ENCODE data around the gene FHL2.
"Not testable (repeated sequence)": the region's sequence is repeated elsewhere in the genome, so short reads cannot be mapped to it uniquely, and the experiment has no call there.

Gene FHL2

GRCh38 chr2:105432749-105433148 is 33.9 kb upstream of the FHL2 start:
- no peaks in the 10 kb centered on the region for H3K27me3 ChIP-seq (ENCODE audit: control insufficient read depth, insufficient read depth, low read length)
- no peak overlapping the region for H3K4me3 ChIP-seq (ENCODE audit: low read depth, low read length)
- H3K9me3 ChIP-seq (ENCODE audit: control insufficient read depth, insufficient read depth, low read length), result no peaks in the 10 kb centered on the region
- H3K4me1 ChIP-seq (ENCODE audit: control insufficient read depth, insufficient read depth, low read length), result peaks cover 3% of the 10 kb centered on the region
- H3K36me3 ChIP-seq (ENCODE audit: control insufficient read depth, insufficient read depth, low read length), result no peaks in the 10 kb centered on the region
- no peak overlapping the region for H3K9ac ChIP-seq (ENCODE audit: low read depth, low read length)

- Histone ChIP-seq H3K4me1 (ENCODE audit: control insufficient read depth, insufficient read depth, low read length) (peaks cover 8% of the 10 kb centered on the region), H3K4me3 (ENCODE audit: low read depth, low read length) (no peak overlapping the region)
Measured at GRCh38 chr2:105432044-105432399, 33.2 kb upstream of the FHL2 start.

DNA sequence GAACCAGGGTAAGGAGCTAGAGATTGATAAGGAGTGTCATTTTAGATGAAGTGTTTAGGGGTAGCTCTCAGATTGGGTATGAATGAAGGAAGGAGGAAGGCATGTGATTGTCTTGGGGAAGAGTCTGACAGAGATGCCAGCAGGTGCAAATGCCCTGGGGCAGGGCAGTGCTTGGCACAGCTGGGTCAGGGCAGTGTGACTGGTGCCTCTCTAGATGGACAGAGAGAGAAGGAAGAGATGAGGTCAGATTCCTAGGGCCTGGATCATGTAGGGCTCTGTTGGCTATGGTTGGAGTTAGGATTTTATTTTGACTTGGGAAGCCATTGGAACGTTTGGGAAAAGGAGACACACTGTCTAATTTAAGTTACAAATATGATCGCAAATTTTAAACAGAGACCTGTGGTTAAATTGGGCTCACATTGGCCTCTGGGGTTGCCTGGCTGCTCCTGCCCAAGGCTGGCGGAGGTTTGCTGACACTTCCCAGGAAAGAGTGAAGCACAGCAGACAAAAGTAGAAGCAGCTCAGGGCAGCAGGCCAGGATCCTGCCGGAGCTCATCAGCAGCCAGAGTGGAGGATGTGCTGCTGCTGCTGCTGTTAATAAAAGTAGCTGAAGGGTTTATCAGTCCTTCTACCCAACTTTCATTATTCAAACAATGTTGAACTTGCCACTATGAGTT is 32.7 kb upstream of the FHL2 start:
- Histone ChIP-seq H3K27me3 (ENCODE audit: control insufficient read depth, insufficient read depth, low read length) (no peaks in the 10 kb centered on the region), H3K4me3 (ENCODE audit: low read depth, low read length) (no peak overlapping the region), H3K4me1 (ENCODE audit: control insufficient read depth, insufficient read depth, low read length) (peaks cover 12% of the 10 kb centered on the region), H3K9ac (ENCODE audit: low read depth, low read length) (no peak overlapping the region), H3K36me3 (ENCODE audit: control insufficient read depth, insufficient read depth, low read length) (no peaks in the 10 kb centered on the region), H3K9me3 (ENCODE audit: control insufficient read depth, insufficient read depth, low read length) (no peaks in the 10 kb centered on the region)

More at GRCh38 chr2:105432044-105432399, 33.2 kb upstream of the FHL2 start:
- Histone ChIP-seq H3K36me3 (ENCODE audit: control insufficient read depth, insufficient read depth, low read length) (no peaks in the 10 kb centered on the region), H3K9ac (ENCODE audit: low read depth, low read length) (no peak overlapping the region), H3K27me3 (ENCODE audit: control insufficient read depth, insufficient read depth, low read length) (no peaks in the 10 kb centered on the region), H3K9me3 (ENCODE audit: control insufficient read depth, insufficient read depth, low read length) (no peaks in the 10 kb centered on the region)

DNA sequence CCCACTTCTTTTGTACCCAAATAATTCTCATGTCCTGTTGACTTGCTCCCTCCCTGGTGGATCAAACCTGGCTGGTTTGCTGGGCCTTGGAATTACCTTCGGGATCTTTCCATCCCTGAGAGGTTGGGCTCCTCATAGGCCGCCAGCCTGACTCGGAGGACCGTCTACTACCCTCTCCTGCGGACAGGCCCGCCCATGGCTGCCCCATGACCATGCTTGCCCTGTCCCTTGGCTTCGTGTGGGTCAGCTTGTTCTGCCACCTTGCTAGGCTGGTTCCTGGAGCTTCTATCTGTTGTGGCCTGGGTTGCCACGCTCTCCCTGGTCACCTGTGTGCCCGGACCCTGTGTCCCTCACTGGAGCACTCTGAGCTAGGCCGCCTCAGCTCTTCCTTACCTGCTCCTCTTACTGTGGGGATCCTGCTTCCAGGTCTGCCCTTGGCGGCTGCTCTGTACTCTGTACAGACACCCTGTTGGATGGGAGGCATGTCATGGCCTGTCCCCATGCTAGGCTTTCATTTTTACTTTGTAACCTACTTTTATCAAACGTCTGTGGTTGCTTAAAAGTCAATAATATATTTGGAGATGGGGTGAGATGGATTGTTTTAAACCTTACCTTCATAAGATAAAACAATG is 29.7 kb upstream of the FHL2 start:
- Histone ChIP-seq H3K27me3 (ENCODE audit: control insufficient read depth, insufficient read depth, low read length) (no peaks in the 10 kb centered on the region), H3K9ac (ENCODE audit: low read depth, low read length) (no peak overlapping the region), H3K4me1 (ENCODE audit: control insufficient read depth, insufficient read depth, low read length) (peaks cover 18% of the 10 kb centered on the region), H3K4me3 (ENCODE audit: low read depth, low read length) (no peak overlapping the region), H3K9me3 (ENCODE audit: control insufficient read depth, insufficient read depth, low read length) (no peaks in the 10 kb centered on the region), H3K36me3 (ENCODE audit: control insufficient read depth, insufficient read depth, low read length) (no peaks in the 10 kb centered on the region)

DNA sequence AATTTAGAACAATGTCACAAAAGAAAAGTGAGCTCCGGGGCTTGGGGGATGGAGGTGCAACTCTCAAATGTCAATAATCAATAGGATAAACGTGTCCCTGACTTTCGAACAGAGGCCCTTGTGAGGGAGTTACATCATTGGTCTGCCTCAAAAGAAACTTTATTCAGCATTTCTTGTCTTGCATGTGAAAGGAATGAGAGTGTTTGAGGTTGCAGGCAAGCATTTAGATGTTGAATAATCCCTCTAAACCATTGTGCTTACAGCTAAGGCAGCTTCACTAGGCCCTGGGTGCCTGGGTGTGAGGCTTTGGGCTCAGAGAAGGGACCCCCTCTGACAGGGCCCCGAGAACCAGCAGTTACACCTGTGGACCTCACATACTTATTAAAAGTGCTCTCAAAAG is 28.6 kb upstream of the FHL2 start:
- Histone ChIP-seq H3K4me3 (ENCODE audit: low read depth, low read length) (no peak overlapping the region), H3K4me1 (ENCODE audit: control insufficient read depth, insufficient read depth, low read length) (peaks cover 18% of the 10 kb centered on the region), H3K27me3 (ENCODE audit: control insufficient read depth, insufficient read depth, low read length) (no peaks in the 10 kb centered on the region), H3K9ac (ENCODE audit: low read depth, low read length) (no peak overlapping the region), H3K9me3 (ENCODE audit: control insufficient read depth, insufficient read depth, low read length) (no peaks in the 10 kb centered on the region), H3K36me3 (ENCODE audit: control insufficient read depth, insufficient read depth, low read length) (no peaks in the 10 kb centered on the region)

- Histone ChIP-seq H3K36me3 (ENCODE audit: control insufficient read depth, insufficient read depth, low read length) (no peaks in the 10 kb centered on the region), H3K9me3 (ENCODE audit: control insufficient read depth, insufficient read depth, low read length) (no peaks in the 10 kb centered on the region), H3K27me3 (ENCODE audit: control insufficient read depth, insufficient read depth, low read length) (no peaks in the 10 kb centered on the region), H3K4me3 (ENCODE audit: low read depth, low read length) (no peak overlapping the region), H3K4me1 (ENCODE audit: control insufficient read depth, insufficient read depth, low read length) (peaks cover 18% of the 10 kb centered on the region), H3K9ac (ENCODE audit: low read depth, low read length) (peak overlapping the region; percentile 5)
Measured at GRCh38 chr2:105426626-105427292, 27.9 kb upstream of the FHL2 start.

- H3K9ac ChIP-seq (ENCODE audit: low read depth, low read length), result peak overlapping the region; percentile 5
- no peaks in the 10 kb centered on the region for H3K9me3 ChIP-seq (ENCODE audit: control insufficient read depth, insufficient read depth, low read length)
- H3K27me3 ChIP-seq (ENCODE audit: control insufficient read depth, insufficient read depth, low read length), result no peaks in the 10 kb centered on the region
- no peak overlapping the region for H3K4me3 ChIP-seq (ENCODE audit: low read depth, low read length)
- H3K4me1 ChIP-seq (ENCODE audit: control insufficient read depth, insufficient read depth, low read length), result peaks cover 18% of the 10 kb centered on the region
- H3K36me3 ChIP-seq (ENCODE audit: control insufficient read depth, insufficient read depth, low read length), result no peaks in the 10 kb centered on the region
Measured at GRCh38 chr2:105425936-105426625, 27.2 kb upstream of the FHL2 start.

- not testable (repeated sequence) for H3K36me3 ChIP-seq (ENCODE audit: control insufficient read depth, insufficient read depth, low read length); H3K27me3 ChIP-seq (ENCODE audit: control insufficient read depth, insufficient read depth, low read length); H3K9ac ChIP-seq (ENCODE audit: low read depth, low read length); H3K9me3 ChIP-seq (ENCODE audit: control insufficient read depth, insufficient read depth, low read length); H3K4me3 ChIP-seq (ENCODE audit: low read depth, low read length)
- H3K4me1 ChIP-seq (ENCODE audit: control insufficient read depth, insufficient read depth, low read length), result peaks cover 18% of the 10 kb centered on the region
Measured at GRCh38 chr2:105424836-105425235, 26.0 kb upstream of the FHL2 start.

DNA sequence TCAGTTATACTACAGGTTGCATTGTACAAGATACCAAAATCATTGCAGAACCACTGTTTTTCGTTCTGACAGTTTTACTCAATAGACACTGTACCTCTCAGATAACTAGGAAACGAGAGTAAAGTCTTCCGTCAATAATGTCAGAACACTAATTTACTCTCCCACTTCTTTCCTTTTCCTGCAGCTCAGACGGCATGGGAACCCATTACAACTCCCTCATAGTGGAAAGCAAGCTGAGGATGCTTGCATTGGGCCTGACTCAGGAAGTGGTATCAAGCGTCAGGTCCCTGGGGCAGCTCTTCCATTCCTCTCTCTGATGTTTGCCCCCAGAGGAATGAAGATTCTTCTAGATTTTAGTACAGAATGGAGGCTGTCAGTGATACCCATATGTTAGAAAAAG is 23.9 kb upstream of the FHL2 start:
- H3K27me3 ChIP-seq (ENCODE audit: control insufficient read depth, insufficient read depth, low read length), result no peaks in the 10 kb centered on the region
- H3K9ac ChIP-seq (ENCODE audit: low read depth, low read length), result no peak overlapping the region
- no peaks in the 10 kb centered on the region for H3K36me3 ChIP-seq (ENCODE audit: control insufficient read depth, insufficient read depth, low read length)
- peaks cover 16% of the 10 kb centered on the region for H3K4me1 ChIP-seq (ENCODE audit: control insufficient read depth, insufficient read depth, low read length)
- no peaks in the 10 kb centered on the region for H3K9me3 ChIP-seq (ENCODE audit: control insufficient read depth, insufficient read depth, low read length)
- H3K4me3 ChIP-seq (ENCODE audit: low read depth, low read length), result no peak overlapping the region

DNA sequence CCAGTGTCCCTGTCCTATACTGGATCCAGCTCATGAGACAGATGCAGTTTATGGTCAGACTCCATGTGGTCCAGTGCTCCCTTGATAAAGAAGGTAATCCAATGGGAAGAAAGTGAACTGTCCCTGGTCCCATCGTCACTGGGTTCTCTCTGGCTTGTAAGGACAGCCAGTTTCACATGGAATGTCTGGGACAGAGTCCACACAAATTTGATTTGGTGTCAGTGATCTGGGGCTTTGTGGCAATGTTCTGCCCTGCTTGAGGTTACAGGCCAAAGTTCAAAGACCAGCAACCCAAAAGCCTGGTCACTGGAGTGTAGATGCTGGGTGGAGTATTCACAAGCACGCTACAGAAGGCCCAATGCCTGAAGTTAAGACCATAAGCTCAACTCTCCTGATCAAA is 22.2 kb upstream of the FHL2 start:
- peaks cover under 1% of the 10 kb centered on the region for H3K4me1 ChIP-seq (ENCODE audit: control insufficient read depth, insufficient read depth, low read length)
- no peaks in the 10 kb centered on the region for H3K9me3 ChIP-seq (ENCODE audit: control insufficient read depth, insufficient read depth, low read length)
- no peak overlapping the region for H3K9ac ChIP-seq (ENCODE audit: low read depth, low read length)
- H3K27me3 ChIP-seq (ENCODE audit: control insufficient read depth, insufficient read depth, low read length), result no peaks in the 10 kb centered on the region
- H3K4me3 ChIP-seq (ENCODE audit: low read depth, low read length), result no peak overlapping the region
- no peaks in the 10 kb centered on the region for H3K36me3 ChIP-seq (ENCODE audit: control insufficient read depth, insufficient read depth, low read length)

DNA sequence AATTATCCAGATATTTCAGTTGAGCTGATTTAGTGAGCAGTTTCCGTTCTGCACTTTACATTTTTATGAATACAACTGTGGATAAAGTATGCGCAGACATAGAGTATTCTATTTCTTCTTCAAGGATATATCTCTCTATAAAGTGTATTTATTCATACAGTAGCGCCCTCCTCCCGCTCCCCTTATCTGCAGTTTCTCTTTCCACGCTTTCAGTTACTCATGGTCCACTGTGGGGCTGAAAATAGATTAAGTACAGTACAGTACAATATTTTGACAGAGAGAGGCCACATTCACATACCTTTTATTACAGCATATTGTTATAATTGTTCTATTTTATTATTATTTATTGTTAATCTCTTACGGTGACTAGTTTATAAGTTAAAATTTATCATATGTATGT is 19.7 kb upstream of the FHL2 start:
- no peaks in the 10 kb centered on the region for H3K4me1 ChIP-seq (ENCODE audit: control insufficient read depth, insufficient read depth, low read length)
- H3K9me3 ChIP-seq (ENCODE audit: control insufficient read depth, insufficient read depth, low read length), result no peaks in the 10 kb centered on the region
- no peak overlapping the region for H3K4me3 ChIP-seq (ENCODE audit: low read depth, low read length)
- no peak overlapping the region for H3K9ac ChIP-seq (ENCODE audit: low read depth, low read length)
- H3K36me3 ChIP-seq (ENCODE audit: control insufficient read depth, insufficient read depth, low read length), result no peaks in the 10 kb centered on the region
- no peaks in the 10 kb centered on the region for H3K27me3 ChIP-seq (ENCODE audit: control insufficient read depth, insufficient read depth, low read length)
